HG02763 (cell line): ENCODE results near the gene HNRNPUL2.
"Not testable (repeated sequence)": the region's sequence is repeated elsewhere in the genome, so short reads cannot be mapped to it uniquely, and the experiment has no call there.

ENCODE experiments used
- ATAC-seq: cut with Tn5 transposase; IDR thresholded peaks from one replicate; pipeline ENCODE4 v1.9.1; 2021; ENCODE audit warnings: mild to moderate bottlenecking, moderate library complexity; ENCODE audit not compliant: unreplicated experiment

HNRNPUL2 gene

DNA sequence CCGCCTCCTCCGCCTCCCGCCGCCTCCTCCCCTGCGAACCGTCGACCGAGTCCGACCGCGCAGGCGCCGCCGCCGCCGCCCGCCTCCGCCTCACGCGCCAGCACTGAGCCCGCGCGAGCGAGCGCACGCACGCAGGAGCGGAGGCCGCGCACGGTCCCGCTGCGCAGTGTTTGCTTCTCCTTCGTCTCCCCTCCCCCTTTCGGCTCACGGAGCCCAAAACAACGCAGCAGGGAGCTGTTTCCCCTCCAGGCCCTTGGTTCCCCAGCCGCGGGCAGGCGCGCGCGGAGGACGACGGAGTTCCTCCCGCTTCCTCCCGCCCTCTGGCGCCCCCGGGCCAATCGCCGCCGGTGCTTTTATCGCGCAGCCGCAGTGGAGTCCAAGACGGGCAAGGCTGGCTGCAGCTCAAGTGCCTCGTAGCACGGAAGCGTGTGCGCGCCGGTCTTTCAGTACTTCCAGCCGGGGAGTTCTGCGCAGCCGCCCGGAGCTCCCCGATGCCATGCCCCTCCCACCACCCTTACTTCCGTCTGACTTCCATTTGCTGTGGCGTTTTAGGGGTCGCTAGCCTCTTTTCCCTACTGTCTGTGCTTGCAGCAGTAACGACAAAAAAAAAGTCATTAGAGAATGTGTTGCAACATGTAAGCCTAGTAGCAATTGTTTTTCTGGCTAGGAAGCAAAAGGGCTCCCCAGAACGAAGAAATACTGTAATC lies at the start of gene HNRNPUL2:
TSS of gene HNRNPUL2 (minus strand) at position 293 of the 707 bp plus-strand sequence. CDS start 301 bp downstream, outside the sequence.
- ATAC-seq: peak; percentile 70

DNA sequence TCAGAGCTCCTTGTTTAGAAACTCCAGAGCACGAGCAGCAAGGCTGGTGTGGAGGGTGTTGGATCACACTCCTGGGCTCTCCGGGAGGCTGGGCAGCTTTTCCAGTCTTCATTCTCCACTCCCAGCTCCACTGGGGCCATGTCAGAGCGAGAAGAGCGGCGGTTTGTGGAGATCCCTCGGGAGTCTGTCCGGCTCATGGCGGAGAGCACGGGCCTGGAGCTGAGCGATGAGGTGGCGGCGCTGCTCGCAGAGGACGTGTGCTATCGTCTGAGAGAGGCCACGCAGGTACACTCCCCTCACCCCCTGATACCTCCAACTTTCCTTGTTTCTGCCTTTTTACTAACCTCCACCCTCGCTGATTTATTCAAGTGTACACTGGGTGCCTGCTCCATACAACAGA lies 48.4 kb upstream of the HNRNPUL2 start:
- ATAC-seq: no peak

DNA sequence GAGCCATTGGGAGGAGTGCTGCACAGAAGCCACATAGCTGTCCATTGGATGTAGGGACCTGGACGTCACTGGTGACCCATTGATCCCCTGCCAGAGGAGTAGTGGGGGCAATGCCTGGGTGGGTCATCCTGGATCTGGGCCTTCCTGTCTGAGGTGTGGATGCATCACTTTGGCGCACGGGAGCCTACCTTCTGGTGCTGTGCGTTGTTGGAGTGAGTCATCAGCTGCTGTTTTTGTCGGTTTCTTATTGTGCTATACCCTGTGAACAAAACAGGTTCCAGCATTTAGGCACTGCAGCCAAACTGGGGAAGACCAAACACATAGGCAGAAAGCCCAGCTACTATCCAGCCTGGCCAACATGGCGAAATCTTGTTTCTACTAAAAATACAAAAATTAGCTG lies 47.1 kb upstream of the HNRNPUL2 start:
- ATAC-seq: no peak

DNA sequence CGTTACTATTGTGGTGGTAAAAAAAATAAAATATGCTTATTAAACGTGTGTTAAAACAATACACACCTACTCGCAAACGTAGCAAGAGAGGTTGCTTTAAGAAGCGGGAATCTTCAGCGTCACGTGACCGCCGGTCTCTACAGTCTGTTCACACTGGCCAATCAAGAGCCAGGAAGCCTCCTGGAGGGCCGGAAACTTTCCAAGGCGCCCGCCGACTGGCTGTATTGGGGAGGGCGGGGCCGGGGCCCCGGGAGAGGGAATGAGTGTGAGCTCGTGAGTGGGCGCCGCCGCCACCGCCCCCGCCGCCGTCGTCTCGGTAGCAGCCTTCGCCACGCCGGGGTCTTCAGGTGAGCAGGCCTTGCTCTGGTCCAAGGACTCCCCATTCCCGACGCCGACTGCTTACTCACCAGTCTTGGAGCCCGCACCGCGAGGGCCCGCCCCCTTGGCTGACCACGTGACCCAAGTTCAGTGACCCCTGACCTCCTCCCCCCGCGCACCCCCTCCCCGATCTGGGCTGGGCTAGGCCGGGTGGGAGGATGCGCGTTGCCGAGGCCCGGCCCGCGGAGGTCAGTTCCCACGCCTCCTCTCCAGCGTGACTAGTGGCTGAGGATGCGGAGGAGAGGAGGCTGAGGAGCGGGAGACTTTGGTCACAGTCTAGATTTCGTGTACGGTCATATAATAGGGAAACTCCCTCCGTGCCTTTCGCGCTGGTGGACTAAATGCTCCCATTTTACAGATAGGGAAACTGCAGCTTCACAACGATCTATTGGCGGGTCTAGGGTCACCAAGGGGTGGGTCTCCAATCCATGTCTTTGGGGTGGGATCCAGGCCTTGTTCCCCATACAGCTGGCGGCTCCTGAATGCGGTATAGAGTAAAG lies 44.1 kb upstream of the HNRNPUL2 start, which contains the start of gene TAF6L:
TSS of gene TAF6L (plus strand) at position 253 of the 878 bp plus-strand sequence. CDS start 4,388 bp downstream, outside the sequence.
- ATAC-seq: peak; percentile 82

DNA sequence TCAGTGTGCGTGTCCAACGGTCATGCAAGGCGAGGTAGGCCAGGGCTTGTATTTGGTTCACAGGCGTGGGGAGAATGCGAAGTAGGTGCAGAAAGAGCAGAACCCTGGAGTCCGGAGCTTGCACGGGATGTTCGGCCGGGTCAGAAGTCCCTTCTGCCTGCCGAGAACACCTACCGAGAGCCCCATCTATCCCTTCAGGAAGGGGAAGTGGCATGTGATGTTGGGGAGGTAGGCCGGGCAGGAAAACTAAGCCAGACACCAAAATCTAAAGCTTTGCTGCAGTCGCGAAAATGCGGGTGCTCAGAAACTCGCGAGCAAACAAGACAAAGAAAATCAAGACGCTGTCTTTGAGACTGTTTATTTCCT lies 43.5 kb upstream of the HNRNPUL2 start:
- ATAC-seq: no peak

DNA sequence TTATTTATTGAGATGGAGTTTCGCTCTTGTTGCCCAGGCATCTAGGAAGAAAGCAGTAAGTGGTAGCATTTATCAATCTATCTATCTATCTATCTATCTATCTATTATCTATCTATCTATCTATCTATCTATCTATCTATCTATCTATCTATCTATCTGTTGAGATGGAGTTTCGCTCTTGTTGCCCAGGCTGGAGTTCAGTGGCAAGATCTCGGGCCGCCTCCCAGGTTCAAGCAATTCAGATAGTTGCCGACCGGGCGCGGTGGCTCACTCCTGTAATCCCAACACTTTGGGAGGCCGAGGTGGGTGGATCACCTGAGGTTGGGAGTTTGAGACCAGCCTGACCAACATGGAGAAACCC lies 33.6 kb upstream of the HNRNPUL2 start:
- not testable (repeated sequence) for ATAC-seq

DNA sequence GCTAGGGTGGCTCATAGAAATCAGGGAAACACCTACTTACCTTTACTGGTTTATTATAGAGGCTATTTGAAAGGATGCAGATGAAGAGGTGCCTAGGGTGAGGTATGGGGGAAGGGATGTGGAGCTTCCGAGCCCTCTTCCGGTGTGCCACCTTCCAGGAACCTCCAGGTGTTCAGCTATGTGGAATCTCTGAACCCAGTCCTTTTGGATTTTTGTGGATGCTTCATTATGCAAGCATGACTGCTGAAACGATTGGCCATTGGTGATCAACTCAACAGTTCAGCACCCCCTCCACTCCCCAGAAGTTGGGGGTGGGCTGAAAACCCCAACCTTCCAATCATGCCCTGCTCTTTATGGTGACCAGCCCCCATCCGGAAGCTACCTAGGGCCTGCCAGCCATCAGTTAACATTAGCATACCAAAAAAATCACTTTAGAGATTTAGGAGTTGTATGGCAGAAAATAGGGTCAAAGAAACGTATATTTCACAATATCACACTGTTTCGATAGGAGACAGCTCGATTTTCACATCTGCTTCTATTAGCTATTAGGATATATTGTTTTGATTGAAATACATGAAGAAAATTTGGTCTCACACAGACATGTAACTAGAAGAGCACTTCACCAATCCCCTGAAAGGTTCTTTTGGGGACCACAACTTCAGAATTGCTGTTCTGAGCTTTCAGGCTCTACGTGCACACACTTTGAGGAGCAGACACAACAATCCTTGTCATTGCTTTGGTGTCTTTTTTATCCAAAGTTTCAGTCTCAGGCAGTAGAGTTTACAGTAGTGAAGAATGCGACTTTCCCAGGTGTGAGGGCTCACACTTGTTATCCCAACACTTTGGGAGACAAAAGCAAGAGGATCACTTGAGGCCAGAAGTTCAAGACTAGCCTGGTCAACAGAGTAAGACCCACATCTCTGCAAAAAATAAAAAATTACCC lies 30.9 kb upstream of the HNRNPUL2 start:
- ATAC-seq: no peak

DNA sequence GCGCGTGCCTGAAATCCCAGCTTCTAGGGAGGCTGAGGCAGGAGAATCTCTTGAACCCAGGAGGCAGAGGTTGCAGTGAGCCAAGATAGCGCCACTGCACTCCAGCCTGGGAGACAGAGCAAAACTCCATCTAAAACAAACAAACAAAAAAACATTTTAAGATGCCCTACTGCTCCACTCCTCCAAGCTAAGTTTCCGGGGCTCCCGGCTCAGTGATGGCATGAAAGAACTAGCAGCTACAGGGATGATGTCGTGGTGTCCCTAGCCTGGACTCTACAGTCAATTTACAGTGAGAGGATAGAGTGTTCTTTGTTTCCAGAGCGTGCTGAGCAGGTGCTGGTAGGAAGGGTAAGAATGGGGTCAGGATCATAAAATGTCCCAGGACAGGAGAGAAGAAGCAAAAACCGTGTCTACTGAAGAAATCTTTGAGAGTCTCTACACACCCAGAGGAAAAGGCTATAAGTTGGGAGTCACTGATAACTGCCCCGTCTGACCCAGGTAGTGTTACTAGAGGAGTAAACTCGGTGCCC lies 27.9 kb upstream of the HNRNPUL2 start:
- ATAC-seq: no peak

DNA sequence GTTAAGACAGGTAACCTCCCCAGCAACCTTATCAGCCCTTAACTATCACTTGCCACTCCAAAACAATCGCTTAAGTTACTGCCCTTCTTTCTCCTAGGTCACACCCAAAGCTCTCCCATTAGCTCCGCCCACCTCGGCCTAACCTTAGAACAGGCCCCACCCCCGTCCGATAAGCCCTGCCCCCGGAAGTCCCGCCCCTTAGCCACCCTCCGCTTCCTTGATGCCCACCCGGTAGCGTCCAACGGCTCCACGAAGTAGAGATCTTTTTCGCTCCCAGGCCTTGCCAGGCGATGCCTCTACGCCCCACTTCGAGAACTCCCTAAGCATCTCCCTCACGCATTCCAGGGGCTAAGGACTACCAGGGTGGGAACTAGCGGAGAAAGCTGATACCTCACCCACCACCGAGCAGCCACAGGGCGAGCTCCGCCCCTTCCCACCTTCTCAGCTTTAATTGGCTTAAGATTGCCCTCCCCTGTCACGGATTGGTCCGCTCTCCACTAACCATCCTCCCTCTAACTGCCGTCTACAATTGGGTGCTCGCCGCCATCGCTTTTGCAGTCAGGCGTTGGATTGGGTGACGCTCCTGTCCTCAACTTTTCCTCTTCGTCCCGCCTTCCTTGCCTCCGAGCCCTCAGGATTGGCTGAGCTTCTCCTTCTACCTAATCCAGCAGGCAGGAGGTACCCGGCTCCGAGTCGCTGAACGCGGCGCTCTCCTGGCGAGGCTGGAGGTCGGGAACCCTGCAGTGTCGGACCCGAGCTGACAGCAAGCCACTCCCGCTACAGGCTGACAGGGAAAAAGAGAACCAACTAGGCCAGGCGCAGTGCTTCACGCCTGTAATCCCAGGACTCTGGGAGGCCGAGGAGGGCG lies 26.7 kb upstream of the HNRNPUL2 start, which contains the start of gene ZBTB3:
TSS of gene ZBTB3 (minus strand) at position 425 of the 868 bp plus-strand sequence. CDS start 496 bp downstream, outside the sequence.
- ATAC-seq: peak; percentile 95

DNA sequence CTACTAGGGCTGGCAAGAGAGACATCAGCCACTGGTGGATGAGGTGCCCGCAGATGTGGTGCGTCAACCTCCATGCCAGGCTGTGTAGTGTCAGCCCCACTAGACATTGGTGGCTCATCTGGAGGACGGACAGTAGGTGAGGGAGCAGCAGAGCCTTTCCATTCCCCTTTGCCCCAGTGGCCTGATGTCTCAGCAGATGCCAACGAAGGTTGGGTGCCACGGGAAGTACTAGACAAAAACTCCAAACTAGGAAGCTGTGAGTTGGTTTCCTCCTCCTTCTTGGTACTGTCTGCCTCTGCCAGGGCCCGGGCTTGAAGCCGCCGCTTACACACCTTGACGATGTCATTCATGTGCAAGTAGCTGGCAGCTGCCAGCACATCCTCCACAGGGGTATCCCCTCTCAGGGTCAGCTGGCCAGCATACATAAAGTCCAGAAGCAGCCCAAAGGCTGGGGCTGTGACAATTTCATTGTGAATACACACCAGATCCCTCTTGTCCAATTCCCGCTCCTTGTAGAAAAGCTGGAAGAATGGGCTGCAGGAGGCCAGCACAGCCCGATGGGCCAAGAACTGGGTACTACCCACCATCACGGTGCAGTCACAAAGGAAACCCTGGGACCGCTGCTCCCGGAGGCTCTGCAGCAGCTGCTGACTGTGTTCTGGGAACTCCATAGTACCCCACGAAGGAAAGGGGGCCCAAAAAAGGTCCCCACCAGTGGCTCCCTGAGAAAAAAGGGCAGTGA lies 25.9 kb upstream of the HNRNPUL2 start:
- ATAC-seq: no peak

DNA sequence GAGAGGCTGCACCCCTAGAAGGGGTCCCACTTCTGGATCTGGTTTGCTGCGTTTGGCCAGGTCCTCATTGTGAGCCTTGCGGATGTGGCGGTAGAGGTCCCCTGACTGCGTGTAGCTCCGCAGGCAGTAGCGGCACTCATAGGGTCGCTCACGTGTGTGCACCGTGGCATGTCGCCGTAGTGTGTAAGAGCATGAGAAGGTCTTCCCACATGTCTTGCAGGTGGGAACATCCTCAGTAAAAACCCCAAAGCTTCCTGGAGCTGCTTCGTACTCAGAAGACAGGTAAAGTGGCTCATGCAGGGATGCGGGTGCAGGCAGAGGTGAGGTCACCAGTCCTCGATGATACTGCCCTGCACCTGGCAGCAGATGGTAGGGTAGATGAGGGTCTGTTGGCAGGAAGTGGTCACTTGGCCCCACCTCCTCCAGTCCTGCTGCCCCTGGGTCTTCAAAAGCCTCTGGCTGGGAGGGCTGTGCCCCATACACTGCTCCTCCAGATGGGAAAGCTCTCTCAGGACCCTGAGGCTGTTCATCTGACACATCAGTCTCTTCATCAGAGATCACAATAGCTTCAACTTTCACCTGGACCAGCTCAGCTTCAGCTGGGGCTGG lies 25.0 kb upstream of the HNRNPUL2 start:
- ATAC-seq: no peak

DNA sequence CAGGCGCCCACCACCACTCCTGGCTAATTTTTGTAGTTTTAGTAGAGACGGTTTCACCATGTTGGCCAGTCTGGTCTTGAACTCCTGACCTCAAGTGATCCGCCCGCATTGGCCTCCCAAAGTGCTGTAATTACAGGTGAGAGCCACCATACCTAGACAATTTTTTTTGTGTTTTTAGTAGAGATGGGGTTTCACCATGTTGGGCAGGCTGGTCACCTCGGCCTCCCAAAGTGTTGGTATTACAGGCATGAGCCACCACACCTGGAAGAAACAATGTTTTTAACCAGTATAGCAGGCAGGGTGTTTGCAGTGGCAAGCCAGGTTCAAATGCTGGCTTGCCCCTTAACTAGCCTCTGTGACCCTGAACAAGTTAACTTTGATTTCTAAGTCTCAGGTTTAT lies 22.7 kb upstream of the HNRNPUL2 start:
- not testable (repeated sequence) for ATAC-seq

DNA sequence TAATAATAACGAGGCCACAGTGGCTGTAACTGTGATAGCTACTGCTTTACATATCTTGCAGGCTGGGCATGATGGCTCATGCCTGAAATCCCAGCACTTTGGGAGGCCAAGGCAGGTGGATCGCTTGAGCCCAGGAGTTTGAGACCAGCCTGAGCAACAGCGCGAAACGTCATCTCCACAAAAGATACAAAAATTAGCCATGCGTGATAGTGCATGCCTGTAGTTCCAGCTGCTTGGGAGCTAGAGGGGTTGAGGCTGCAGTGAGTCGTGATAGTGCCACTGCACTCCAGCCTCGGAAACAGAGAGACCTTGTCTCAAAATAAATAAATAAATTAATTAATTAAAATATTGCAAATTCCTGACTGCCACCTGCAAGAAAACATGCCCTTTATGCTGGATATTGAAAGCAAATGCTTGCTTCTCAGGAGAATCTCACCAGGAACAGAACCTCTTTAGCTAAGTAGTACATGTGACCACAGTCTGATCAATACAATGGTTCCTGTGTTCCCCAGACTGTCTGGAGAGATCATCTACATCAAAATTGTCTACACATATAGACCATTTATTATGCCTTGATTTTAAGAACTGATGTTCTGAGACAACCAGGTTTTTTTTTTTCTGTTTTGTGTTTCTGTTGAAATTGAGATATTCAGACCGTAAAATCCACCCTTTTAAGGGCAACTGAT lies 20.4 kb upstream of the HNRNPUL2 start:
- ATAC-seq: no peak

DNA sequence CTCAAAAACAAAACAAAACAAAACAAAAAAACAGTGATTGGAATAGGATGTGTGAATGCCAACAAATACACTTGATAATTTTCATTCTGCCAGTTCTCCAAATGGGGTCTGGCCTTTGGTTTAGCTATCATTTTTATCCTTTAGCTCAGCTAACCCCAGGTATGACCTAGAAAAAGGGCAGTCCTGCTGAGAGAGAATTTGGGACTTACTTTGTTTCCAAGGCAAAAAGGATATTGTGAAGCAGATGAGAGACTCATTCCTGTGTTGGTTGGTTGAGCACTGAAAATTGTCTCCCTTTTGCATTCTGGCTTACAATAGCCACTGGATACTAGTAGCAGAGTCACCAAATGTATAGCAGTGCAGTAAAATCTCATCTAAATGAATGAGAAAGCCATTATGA lies 9.9 kb upstream of the HNRNPUL2 start:
- no peak for ATAC-seq

DNA sequence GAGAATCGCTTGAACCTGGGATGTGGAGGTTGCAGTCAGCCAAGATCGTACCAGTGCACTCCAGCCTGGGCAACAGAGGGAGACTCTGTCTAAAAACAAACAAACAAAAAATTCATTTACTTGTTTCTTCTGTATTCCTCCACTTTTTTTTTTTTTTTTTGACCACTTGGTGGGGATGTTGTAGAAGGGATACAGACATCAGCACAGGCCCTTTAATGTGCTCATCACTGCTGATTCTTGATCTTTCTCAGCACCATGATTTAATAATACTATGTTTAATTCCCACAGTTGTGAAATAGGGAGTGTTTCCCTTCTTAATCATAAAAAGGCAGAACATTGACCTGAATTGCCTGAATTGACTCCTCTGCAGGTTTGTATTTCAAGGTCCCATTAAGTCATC lies 5.6 kb upstream of the HNRNPUL2 start:
- ATAC-seq: no peak

DNA sequence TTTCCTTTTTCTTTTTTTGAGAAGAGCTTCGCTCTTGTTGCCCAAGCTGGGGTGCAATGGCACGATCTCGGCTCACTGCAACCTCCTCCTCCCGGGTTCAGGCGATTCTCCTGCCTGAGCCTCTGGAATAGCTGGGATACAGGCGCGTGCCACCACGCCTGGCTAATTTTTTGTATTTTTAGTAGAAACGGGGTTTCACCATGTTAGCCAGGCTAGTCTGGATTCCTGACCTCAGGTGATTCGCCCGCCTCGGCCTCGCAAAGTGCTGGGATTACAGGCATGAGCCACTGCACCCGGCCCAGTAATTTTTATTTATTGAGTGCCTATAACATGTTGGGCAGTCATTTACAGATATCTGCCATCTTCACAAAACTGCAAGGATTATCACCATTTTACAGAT lies 2.8 kb upstream of the HNRNPUL2 start:
- not testable (repeated sequence) for ATAC-seq

DNA sequence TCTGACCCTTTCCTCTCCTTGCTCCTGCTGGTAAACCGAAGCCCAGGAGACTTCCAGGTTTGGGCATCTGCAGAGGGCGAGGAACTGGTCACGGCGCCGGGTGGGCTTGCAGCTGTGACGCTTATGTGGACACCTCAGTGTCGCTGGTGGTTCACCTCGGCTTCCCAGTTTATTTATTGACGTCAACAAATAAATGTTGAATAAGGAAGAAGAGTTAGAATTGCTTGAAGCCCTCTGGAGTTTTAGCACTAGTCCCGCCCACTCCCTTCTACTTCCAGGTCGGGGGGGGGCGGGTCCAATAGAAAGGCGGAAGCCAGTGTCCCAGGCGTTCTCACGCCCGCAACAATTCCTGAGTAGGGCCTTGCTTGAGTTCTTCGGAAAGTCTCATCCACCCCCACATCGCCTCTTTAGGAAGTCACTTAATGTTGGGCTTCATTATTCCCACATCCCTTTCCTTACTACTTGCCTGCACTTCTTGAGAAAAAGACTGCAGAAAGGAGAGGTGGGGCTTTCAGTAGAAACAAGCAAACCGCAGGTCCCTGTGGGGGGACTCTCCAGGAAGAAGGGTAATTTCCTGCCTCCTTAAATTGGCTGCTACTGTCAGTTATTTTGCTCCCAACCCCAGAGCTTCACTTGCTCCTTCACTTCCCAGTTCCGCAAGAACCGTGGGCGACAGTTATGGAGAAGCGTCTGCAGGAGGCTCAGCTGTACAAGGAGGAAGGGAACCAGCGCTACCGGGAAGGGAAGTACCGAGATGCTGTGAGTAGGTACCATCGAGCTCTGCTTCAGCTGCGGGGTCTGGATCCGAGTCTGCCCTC lies 1.1 kb upstream of the HNRNPUL2 start, which contains the start of gene TTC9C:
TSS of gene TTC9C (plus strand) at position 316 of the 818 bp plus-strand sequence. CDS start at position 679, 363 bp downstream.
- no peak for ATAC-seq
